GM12873 (cell line): ENCODE measurements around the gene SDE2.

ENCODE experiments used
- CTCF ChIP-seq: IDR thresholded peaks from 2 replicates; pipeline ENCODE4 v1.5.1; 2012; ENCODE audit warnings: low read depth, mild to moderate bottlenecking, moderate library complexity, low read length, control low read depth; ENCODE audit not compliant: insufficient read depth; ENCODE audit errors: missing control alignments

SDE2 gene

GRCh38 chr1:225965231-225965630 is 33.9 kb downstream of the SDE2 start:
- no peak for TF ChIP-seq CTCF

- TF ChIP-seq CTCF: no peak
These were observed 35.2 kb downstream of the SDE2 start for GRCh38 chr1:225963735-225964530.

- peak; percentile 94 for TF ChIP-seq CTCF
These were observed 36.6 kb downstream of the SDE2 start for GRCh38 chr1:225962440-225962975.

GRCh38 chr1:225961659-225962439 is 37.3 kb downstream of the SDE2 start:
- no peak for TF ChIP-seq CTCF

- no peak for TF ChIP-seq CTCF
These were observed 41.1 kb downstream of the SDE2 start for GRCh38 chr1:225958041-225958440.

GRCh38 chr1:225954753-225955152 is 44.4 kb downstream of the SDE2 start:
- TF ChIP-seq CTCF: no peak

GRCh38 chr1:225953315-225953714 is 45.8 kb downstream of the SDE2 start:
- TF ChIP-seq CTCF: no peak
